Stimulated activated CD4-positive, alpha-beta T cell treated with anti-CD3 and anti-CD28 coated beads, Interleukin-1b, Interleukin-23, amount 100 ng/mL, for 48 hours (primary cell): ENCODE results near the gene RPGR.

Experiments
- DNase-seq: peaks from one replicate; pipeline ENCODE4 v3.0.0-alpha.2; 2020

RPGR gene

GRCh38 chrX:38327007-38327774 is at the start of gene RPGR:
Gene RPGR, minus strand, starts transcription at chrX:38327509. Its CDS starts 142 bp downstream, at chrX:38327367.
- DNase-seq: peak; percentile 91

- DNase-seq: no peak
Observed at GRCh38 chrX:38376747-38377146, 49.4 kb upstream of the RPGR start.

- DNase-seq: no peak
Observed at GRCh38 chrX:38375891-38376290, 48.6 kb upstream of the RPGR start.

- no peak for DNase-seq
Observed at GRCh38 chrX:38374431-38374830, 47.1 kb upstream of the RPGR start.

- no peak for DNase-seq
Observed at GRCh38 chrX:38371641-38372040, 44.3 kb upstream of the RPGR start.

- DNase-seq: no peak
Observed at GRCh38 chrX:38368774-38369173, 41.5 kb upstream of the RPGR start.

GRCh38 chrX:38365954-38366353 is 38.6 kb upstream of the RPGR start:
- no peak for DNase-seq

- DNase-seq: no peak
Observed at GRCh38 chrX:38363046-38363445, 35.7 kb upstream of the RPGR start.

GRCh38 chrX:38357747-38358673 is 30.7 kb upstream of the RPGR start:
- no peak for DNase-seq

- no peak for DNase-seq
Observed at GRCh38 chrX:38356401-38356800, 29.1 kb upstream of the RPGR start.

- no peak for DNase-seq
Observed at GRCh38 chrX:38352362-38352761, 25.1 kb upstream of the RPGR start, which contains the start of gene OTC. Gene OTC, plus strand, starts transcription at chrX:38352604. Its CDS starts 93 bp downstream, at chrX:38352697.

- no peak for DNase-seq
Observed at GRCh38 chrX:38351346-38351745, 24.0 kb upstream of the RPGR start.

- no peak for DNase-seq
Observed at GRCh38 chrX:38347136-38347535, 19.8 kb upstream of the RPGR start.

GRCh38 chrX:38346150-38346549 is 18.8 kb upstream of the RPGR start:
- no peak for DNase-seq

- DNase-seq: no peak
Observed at GRCh38 chrX:38342853-38343778, 15.8 kb upstream of the RPGR start.

- no peak for DNase-seq
Observed at GRCh38 chrX:38341442-38341841, 14.1 kb upstream of the RPGR start.

- no peak for DNase-seq
Observed at GRCh38 chrX:38336538-38337240, 9.4 kb upstream of the RPGR start.

- DNase-seq: no peak
Observed at GRCh38 chrX:38335382-38335781, 8.1 kb upstream of the RPGR start.

GRCh38 chrX:38332505-38332904 is 5.2 kb upstream of the RPGR start:
- DNase-seq: no peak

GRCh38 chrX:38327775-38328081 is 419 bp upstream of the RPGR start:
- DNase-seq: no peak

GRCh38 chrX:38326086-38326485 is 1.2 kb downstream of the RPGR start:
- no peak for DNase-seq

- no peak for DNase-seq
Observed at GRCh38 chrX:38320819-38321218, 6.5 kb downstream of the RPGR start.
